BJ (cell line): ENCODE measurements around the gene JAGN1. TPM values are rescaled to one million over a fixed set of nuclear protein-coding genes. Genes with fewer than 3 reads are reported as not detected.

Source experiments
- CTCF ChIA-PET: fragments of 350-600 bp; formaldehyde crosslinking; extraction: SDS; loops from one replicate; lab custom pipeline; 2021; ENCODE audit warnings: antibody characterized with exemption, inconsistent platforms; lab: Yijun Ruan, JAX
- POLR2A ChIA-PET: fragments of 300-600 bp; sonication (Branson Sonifier 250); formaldehyde crosslinking; extraction: SDS; loops from one replicate; lab custom pipeline; 2021; ENCODE audit warnings: antibody characterized with exemption; lab: Charles Lee
- DNase-seq: peaks from one replicate; pipeline ENCODE4 v3.0.0-alpha.2; 2011; ENCODE audit warnings: low read depth
- H3K27me3 ChIP-seq: 2 replicates; pipeline ENCODE4 v1.6.0; 2011; ENCODE audit warnings: low read length; ENCODE audit not compliant: control insufficient read depth, insufficient read depth
- H3K36me3 ChIP-seq: 2 replicates; pipeline ENCODE4 v1.5.1; 2011; ENCODE audit warnings: low read length; ENCODE audit not compliant: control insufficient read depth, insufficient read depth
- H3K4me3 ChIP-seq: 2 replicates; pipeline ENCODE4 v1.5.1; 2011; ENCODE audit warnings: low read depth, mild to moderate bottlenecking, control low read depth, low read length
- polyA plus RNA-seq: library from polyadenylated mRNA; depleted of rRNA; stranded (reverse); fragments of >200 nt; gene quantifications from 2 replicates; pipeline ENCODE4 v1.2.3, GENCODE V29; 2011
- TF ChIP-seq, protein P1 (sequence below): IDR thresholded peaks from 2 replicates; pipeline ENCODE4 v1.5.1; 2011; ENCODE audit warnings: low read depth, mild to moderate bottlenecking, control low read depth, inconsistent platforms, low read length, moderate library complexity; ENCODE audit not compliant: insufficient read depth

JAGN1 gene
- polyA plus RNA-seq, 1 experiment: 47.2 TPM

DNA sequence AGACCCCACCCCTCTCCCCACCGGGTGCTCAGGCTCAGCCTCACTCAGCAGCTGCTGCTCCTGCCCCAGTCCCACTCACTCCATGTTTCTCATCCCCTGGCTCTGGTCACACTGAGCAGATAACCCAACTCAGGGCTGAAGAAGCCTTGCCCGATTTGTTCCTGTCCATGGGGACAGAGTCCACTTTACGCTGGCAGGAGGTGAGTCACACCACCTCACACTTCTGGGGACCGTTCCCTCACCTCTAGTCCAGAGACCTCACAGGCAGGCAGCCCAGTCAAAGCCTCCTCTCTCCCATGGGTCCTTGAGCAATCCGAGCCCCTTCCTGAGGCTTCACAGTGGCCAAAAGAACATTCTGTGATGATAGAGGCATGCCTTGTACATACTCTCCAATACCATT is 11.7 kb upstream of the JAGN1 start:
- TF ChIP-seq, protein P1, sequence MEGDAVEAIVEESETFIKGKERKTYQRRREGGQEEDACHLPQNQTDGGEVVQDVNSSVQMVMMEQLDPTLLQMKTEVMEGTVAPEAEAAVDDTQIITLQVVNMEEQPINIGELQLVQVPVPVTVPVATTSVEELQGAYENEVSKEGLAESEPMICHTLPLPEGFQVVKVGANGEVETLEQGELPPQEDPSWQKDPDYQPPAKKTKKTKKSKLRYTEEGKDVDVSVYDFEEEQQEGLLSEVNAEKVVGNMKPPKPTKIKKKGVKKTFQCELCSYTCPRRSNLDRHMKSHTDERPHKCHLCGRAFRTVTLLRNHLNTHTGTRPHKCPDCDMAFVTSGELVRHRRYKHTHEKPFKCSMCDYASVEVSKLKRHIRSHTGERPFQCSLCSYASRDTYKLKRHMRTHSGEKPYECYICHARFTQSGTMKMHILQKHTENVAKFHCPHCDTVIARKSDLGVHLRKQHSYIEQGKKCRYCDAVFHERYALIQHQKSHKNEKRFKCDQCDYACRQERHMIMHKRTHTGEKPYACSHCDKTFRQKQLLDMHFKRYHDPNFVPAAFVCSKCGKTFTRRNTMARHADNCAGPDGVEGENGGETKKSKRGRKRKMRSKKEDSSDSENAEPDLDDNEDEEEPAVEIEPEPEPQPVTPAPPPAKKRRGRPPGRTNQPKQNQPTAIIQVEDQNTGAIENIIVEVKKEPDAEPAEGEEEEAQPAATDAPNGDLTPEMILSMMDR: no peak

DNA sequence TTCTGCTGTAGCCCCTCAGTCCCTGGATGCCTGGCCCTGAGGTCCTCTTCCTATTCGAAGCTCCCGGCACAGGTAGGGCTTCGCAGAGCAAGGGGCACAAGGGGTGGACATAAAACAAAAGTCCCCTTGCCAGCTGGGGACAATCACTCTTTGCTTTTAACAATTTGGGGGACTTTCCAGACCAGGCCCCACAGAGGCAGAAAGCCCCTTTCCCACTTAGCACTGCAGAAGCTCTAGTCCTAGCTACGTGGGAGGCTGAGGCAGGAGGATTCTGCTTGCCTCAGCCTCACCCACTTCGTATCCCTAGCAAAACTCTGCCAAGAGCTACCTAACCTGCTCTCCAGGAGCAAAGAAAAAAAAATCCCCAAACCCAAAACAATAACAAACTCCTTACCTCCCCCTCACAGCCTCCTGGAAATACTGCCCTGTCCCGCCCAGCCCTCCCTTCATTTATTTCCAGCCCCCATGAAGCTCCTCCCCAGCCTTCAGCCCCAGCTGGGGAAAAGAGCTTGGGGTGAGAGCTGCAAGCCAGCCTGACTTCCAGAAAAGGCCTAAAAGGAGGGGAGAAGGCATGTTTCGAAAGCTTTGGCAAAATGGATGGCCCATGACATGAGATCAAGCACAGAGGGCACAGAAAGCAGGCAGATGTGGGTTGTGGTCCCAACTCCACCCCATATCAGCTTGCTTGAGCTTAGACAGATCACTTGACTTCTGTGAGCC is 10.4 kb upstream of the JAGN1 start, which contains the start of gene CIDEC:
CIDEC (minus strand) TSS at position 424 of the 720 bp plus-strand sequence. CDS start 1,767 bp downstream, outside the sequence.
- CTCF ChIA-PET: interaction anchor here (1.3 kb wide), 1 partner anchor 13 kb away, joined by 5 read pairs; no protein-coding TSS in a partner anchor

More for the DNA sequence above, 11.7 kb upstream of the JAGN1 start:
- ChIA-PET CTCF (interaction anchor here (1.0 kb wide), 1 partner anchor 55 kb away, joined by 3 read pairs; no protein-coding TSS in a partner anchor), POLR2A (no interaction called here)
- no peaks in the 10 kb centered on the region for H3K36me3 ChIP-seq
- no peak overlapping the region for H3K4me3 ChIP-seq
- DNase-seq: no peak
- no peaks in the 10 kb centered on the region for H3K27me3 ChIP-seq

DNA sequence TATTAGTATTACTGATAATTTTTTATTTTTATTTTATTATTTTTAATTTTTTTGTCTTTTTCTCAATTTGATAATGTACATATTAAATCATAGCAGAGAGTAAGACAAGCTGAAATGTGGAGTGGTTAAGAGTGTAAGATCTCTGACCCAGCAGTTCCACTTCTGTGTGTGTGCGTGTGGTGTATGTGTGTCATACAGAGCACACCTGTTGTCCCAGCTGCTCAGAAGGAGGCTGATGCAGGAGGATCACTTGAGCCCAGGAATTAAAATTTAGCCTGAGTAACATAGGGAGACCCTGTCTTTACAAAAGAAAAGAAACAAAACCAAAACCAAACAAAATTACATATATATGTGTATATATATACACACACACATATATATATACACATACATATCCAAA is 9.0 kb upstream of the JAGN1 start:
- CTCF ChIA-PET: no interaction called here
- no peaks in the 10 kb centered on the region for H3K27me3 ChIP-seq

More for the DNA sequence above, 10.4 kb upstream of the JAGN1 start, which contains the start of gene CIDEC:
- Histone ChIP-seq H3K27me3 (no peaks in the 10 kb centered on the region), H3K4me3 (no peak within 1 kb of the TSS), H3K36me3 (no peaks in the 10 kb centered on the region)
- TF ChIP-seq, protein P1: no peak
- no peak for DNase-seq
- POLR2A ChIA-PET: no interaction called here

GRCh38 chr3:9883706-9884554 is 6.5 kb upstream of the JAGN1 start:
- TF ChIP-seq, protein P1: no peak
- no peak overlapping the region for H3K4me3 ChIP-seq
- POLR2A ChIA-PET: interaction anchor here (0.7 to 0.8 kb wide), 2 partner anchors 11 to 231 kb away, joined by 3 to 4 read pairs; no protein-coding TSS in a partner anchor

More for the DNA sequence above, 9.0 kb upstream of the JAGN1 start:
- TF ChIP-seq, protein P1: no peak
- Histone ChIP-seq H3K36me3 (no peaks in the 10 kb centered on the region), H3K4me3 (no peak overlapping the region)
- no peak for DNase-seq
- POLR2A ChIA-PET: no interaction called here

More at GRCh38 chr3:9883706-9884554, 6.5 kb upstream of the JAGN1 start:
- Histone ChIP-seq H3K27me3 (no peaks in the 10 kb centered on the region), H3K36me3 (no peaks in the 10 kb centered on the region)
- peak; percentile 70 for DNase-seq
- CTCF ChIA-PET: interaction anchor here (0.7 to 2.0 kb wide), 6 partner anchors 19 to 168 kb away, joined by 3 to 7 read pairs (median 4); no protein-coding TSS in a partner anchor
